ENCODE data around the gene FAM171A1.

FAM171A1 gene

GRCh38 chr10:15166325-15166724, 204.8 kb downstream of the FAM171A1 start:
- no peak for DNase-seq

GRCh38 chr10:15163253-15163828, 207.7 kb downstream of the FAM171A1 start:
- DNase-seq, result no peak

Measured in islet precursor cell (in vitro differentiated cells).